Stomach (tissue), 4 donors: ENCODE measurements around the gene HMX1.

Experiments
- POLR2A ChIP-seq, 4 donors: fragments of 450-650 bp; IDR thresholded peaks; one replicate each; pipeline ENCODE4 v1.6.1; 2016; ENCODE audit warnings: antibody characterized with exemption in 4 of 4, control low read depth in 2 of 4, mild to moderate bottlenecking in 1 of 4, moderate library complexity in 1 of 4
- POLR2AphosphoS5 ChIP-seq, 3 donors: sonication (generic); formaldehyde crosslinking; IDR thresholded peaks; one replicate each; pipeline ENCODE4 v1.6.1; 2016; ENCODE audit warnings: antibody characterized with exemption in 3 of 3

GRCh38 chr4:8835521-8836365 lies 35.9 kb downstream of the HMX1 start:
- TF ChIP-seq POLR2A (IDR thresholded peaks at IDR 0.05) (no peak), POLR2AphosphoS5 (IDR thresholded peaks at IDR 0.05) (no peak)
